Measurements from ENCODE around the gene SPARC.

The SPARC gene

GRCh38 chr5:151660616-151661495 is 25.9 kb downstream of the SPARC start:
- DNase-seq (ENCODE audit: low read depth in 1 of 2, low spot score in 1 of 2), result no peak

GRCh38 chr5:151659001-151659754 is 27.5 kb downstream of the SPARC start:
- peak; percentile 68 to 71 for DNase-seq (ENCODE audit: low read depth in 1 of 2, low spot score in 1 of 2)

GRCh38 chr5:151657114-151657513 is 29.6 kb downstream of the SPARC start:
- DNase-seq (ENCODE audit: low read depth in 1 of 2, low spot score in 1 of 2), result no peak

- DNase-seq (ENCODE audit: low read depth in 1 of 2, low spot score in 1 of 2), result no peak
These were observed 30.4 kb downstream of the SPARC start for GRCh38 chr5:151656311-151656710.

DNA sequence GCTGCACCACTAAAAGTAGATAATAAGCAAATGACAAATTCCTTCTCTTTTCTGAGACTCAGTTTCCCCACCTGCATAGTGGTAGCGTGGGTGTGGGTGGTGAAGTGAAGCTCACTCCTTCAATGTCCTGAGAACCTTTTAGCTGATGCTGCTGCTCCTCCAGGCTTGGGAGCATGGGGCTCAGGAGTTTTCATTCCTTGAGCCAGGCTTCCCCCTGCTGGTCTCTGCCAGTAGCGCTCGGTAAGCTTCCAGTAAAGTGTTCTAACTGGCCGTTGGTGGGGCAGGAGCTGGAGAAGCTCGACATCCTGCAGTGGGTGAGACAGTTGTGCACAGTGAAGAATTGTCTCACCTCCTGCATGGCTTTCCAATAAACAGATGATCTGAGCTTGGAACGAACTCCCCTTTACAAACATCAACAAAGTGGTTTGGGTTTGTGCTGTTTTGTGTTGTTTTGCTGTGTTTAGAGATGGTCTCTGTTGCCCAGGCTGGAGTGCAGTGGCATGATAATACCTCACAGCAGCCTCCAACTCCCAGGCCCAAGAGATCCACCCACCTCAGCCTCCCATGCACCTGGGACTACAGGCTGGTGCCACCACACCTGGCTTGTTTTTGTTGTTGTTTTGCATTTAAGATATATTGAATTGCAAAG is 34.6 kb downstream of the SPARC start:
- DNase-seq (ENCODE audit: low read depth in 1 of 2, low spot score in 1 of 2), result peak; percentile 47 to 54

- no peak for DNase-seq (ENCODE audit: low read depth in 1 of 2, low spot score in 1 of 2)
These were observed 37.7 kb downstream of the SPARC start for GRCh38 chr5:151648988-151649387.

GRCh38 chr5:151648089-151648488 is 38.6 kb downstream of the SPARC start:
- no peak for DNase-seq (ENCODE audit: low read depth in 1 of 2, low spot score in 1 of 2)

- no peak for DNase-seq (ENCODE audit: low read depth in 1 of 2, low spot score in 1 of 2)
These were observed 39.3 kb downstream of the SPARC start for GRCh38 chr5:151647320-151647861.

DNA sequence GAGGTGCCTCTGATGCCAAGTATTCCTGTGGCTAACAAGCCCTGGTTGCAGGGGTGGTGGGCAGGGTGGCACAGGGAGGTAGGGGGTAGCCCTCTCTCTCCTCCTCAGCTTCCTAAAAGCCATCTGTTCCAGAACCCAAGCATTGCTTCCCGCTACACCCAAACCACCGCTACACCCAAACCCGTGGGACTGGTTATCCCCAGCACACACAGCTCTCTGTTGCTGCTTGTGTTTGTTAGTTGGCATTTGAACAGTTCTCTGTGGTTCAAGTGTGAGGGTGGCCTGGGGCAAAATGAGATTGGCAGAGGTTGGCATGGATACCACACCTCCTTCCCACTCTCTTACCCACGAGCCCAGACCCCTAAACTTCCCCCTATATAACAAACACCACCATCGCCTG is 40.4 kb downstream of the SPARC start:
- no peak for DNase-seq (ENCODE audit: low read depth in 1 of 2, low spot score in 1 of 2)

- DNase-seq (ENCODE audit: low read depth in 1 of 2, low spot score in 1 of 2), result no peak
These were observed 43.3 kb downstream of the SPARC start for GRCh38 chr5:151643388-151643787.

GRCh38 chr5:151642472-151643140 is 44.1 kb downstream of the SPARC start:
- DNase-seq (ENCODE audit: low read depth in 1 of 2, low spot score in 1 of 2), result no peak

GRCh38 chr5:151638619-151639018 is 48.1 kb downstream of the SPARC start:
- no peak for DNase-seq (ENCODE audit: low read depth in 1 of 2, low spot score in 1 of 2)

DNA sequence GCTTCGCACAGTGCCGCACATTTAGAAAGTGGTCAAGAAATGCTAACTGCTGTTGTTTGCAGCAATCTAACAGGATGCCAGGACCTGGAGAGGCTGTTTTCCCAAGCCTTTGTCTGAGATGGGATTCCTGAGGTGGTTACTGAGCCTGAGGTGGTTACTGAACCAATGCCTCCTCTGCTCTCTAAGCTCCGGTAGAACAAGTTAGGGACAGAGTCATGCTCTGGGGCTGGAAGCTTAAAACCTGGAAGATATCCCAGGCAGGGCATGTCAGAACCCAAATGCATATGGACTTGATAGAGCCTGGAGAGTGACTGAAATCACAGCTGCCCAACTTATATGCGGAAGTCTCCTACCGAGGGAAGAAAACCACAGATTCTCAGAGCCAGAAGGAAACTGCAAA is 49.0 kb downstream of the SPARC start:
- no peak for DNase-seq (ENCODE audit: low read depth in 1 of 2, low spot score in 1 of 2)

DNA sequence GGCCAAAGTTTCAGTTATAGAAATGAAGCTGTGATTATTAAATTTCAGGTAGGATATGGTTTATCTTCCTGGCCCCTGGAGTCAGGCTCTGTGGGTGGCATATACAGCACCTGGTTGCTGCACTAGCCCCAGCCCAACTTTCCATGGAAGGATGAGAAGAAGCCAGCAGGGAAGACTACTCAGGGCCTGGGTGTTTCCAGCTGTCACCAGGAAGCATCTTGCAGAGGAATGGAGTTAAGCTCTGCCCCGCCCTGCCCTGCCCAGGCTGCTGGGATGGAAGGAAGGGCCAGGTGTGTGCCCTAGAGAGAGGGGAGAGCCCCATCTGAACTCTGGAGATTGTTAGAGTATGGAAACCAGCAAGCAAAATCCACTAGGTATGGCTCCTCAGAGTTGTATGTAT is 52.8 kb downstream of the SPARC start:
- DNase-seq (ENCODE audit: low read depth in 1 of 2, low spot score in 1 of 2), result no peak

DNA sequence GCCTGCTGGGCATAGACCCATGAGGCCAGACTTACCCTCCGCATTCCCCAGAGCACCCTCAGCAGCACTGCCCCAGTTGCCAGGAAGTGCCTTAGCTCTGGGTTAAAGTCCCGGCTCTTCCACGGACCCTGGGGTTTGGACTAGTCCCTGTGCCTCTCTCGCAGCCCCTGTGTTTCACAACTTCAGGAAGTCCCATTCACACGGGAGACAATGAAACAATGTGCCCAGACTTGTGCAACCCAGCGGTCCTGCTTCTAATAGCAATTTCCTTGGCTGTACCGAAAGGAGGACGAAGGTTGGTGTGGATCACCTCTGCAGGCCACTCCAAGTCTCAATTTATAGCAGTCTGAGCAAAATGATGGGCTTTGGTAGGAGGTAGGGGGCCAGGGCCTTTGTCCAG is 53.8 kb downstream of the SPARC start:
- no peak for DNase-seq (ENCODE audit: low read depth in 1 of 2, low spot score in 1 of 2)

DNA sequence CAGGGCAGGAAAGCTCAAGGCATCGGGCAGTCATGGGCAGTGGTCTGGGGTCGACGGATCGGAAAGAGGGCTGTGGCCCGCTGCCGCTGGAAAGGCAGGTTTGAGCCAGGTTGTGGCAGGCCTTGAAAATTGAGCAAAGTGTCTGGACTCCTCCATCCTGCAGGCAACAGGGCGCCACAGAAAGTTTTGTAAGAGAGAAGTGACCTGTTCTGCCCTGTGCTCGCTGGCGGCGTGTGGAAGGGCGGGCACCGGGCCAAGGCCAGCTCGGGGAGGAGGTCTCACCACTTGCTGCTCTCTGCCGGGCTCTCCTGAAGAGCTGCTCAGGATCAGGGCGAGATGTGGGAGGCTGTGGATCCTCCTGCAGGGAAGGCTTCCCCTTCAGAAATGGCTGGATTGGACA is 54.2 kb downstream of the SPARC start:
- no peak for DNase-seq (ENCODE audit: low read depth in 1 of 2, low spot score in 1 of 2)

DNA sequence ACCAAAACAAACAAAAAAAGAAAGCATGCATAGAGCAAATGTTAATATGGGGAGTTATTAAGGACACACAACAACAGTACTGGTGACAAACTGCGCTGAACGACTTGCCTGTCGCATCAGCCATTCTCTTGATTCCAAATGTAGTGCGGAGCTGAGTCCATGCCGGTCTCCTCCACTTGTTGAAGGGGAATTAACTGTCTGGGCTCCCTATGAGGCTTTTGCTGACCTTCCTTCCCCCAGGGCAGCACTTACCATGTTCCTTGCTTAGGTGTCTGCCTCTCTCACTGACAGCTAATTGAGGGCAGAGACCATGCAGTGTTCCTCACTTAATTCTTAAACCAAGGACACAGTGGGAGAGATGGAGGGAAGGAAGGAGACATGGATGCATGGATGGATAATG is 54.8 kb downstream of the SPARC start:
- no peak for DNase-seq (ENCODE audit: low read depth in 1 of 2, low spot score in 1 of 2)

DNA sequence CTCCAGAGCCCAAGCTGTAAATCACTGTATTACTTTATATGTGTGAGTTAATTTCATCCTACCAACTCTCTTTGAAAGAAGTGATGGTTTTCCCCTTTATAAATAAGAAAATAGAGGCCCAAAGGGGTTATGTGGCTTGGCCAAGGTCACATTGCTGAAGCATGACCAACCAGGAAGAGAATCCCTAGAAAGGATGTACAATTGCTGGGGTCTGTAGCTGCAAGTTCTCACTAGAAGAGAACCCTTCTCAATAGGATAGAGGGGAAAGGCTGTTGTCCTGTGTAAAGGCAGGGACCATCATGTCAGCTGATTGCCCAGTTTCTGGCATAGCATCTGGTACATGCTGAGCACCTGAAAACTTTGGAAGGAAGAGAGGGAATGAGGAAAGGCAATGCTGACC is 56.6 kb downstream of the SPARC start:
- no peak for DNase-seq (ENCODE audit: low read depth in 1 of 2, low spot score in 1 of 2)

DNA sequence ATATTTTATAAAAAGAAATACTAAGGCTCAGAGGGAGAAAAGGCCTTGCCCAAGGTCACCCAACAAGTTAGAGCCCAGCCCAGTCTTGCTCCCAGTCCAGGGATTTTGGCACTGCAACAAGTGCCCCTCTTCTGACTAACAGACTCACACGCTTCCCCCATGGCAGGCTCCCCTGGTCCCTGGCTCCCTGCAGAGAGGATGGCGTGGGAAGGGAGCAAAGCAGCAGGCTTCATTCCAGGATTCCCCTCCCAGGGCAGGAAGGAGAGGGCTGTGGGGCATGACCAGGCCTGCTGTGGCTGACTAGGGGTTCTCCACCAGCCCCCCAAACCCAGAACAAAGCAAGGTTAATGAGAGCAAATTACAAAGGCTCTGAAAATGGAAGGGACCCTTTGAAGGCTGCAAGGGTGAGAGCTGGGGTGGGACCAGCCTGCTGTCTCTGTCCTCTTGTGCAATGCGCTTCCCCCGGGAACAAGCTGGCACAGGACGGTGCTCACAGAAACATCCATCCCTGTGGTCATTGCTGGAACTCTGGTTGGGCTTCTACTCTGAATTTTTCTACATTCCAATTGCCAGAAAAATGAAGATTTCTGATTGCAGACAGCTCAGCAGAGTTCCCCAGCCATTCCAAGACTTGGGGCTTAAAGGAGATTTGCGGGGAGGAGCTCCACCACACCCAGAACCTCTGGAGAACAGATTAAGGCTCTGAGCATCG is 58.4 kb downstream of the SPARC start:
- no peak for DNase-seq (ENCODE audit: low read depth in 1 of 2, low spot score in 1 of 2)

GRCh38 chr5:151627650-151628049 is 59.1 kb downstream of the SPARC start:
- no peak for DNase-seq (ENCODE audit: low read depth in 1 of 2, low spot score in 1 of 2)

Data from activated CD4-positive, alpha-beta T cell treated with anti-CD3 and anti-CD28 coated beads, Interleukin-2, amount 50 U/mL, for 24 hours (primary cell).